Transverse colon (tissue), 4 donors: Measurements from ENCODE around the gene H6PD. TPM values are rescaled to one million over a fixed set of nuclear protein-coding genes. Genes with fewer than 3 reads are reported as not detected.
A peak's percentile ranks its signal among the peaks of the same experiment; 100 is the strongest.

Experiments used
- DNase-seq: peaks from one replicate; pipeline ENCODE4 v3.0.0-alpha.2; 2019
- H3K27ac ChIP-seq, 4 donors: fragments of 200-600 bp; sonication (generic); 2 replicates each; pipeline ENCODE4 v1.5.1; 2016 to 2018; ENCODE audit warnings: inconsistent platforms in 4 of 4
- H3K27me3 ChIP-seq: fragments of 200-600 bp; sonication (generic); 2 replicates; pipeline ENCODE4 v1.5.1; 2017; ENCODE audit warnings: inconsistent platforms
- H3K36me3 ChIP-seq, 4 donors: fragments of 200-600 bp; sonication (generic); 2 replicates each; pipeline ENCODE4 v1.5.1; 2017 to 2019; ENCODE audit warnings: inconsistent platforms in 4 of 4
- H3K4me1 ChIP-seq, 4 donors: fragments of 200-600 bp; sonication (generic); 2 replicates each; pipeline ENCODE4 v1.5.1; 2017 to 2020; ENCODE audit warnings: inconsistent platforms in 4 of 4
- H3K4me3 ChIP-seq, 4 donors: fragments of 200-600 bp; sonication (generic); 1 replicate in 1 of 4; 2 replicates in 3 of 4; pipeline versions ENCODE4 v1.5.1 to v1.6.1; 2017 to 2019; ENCODE audit warnings: inconsistent platforms in 4 of 4
- H3K9me3 ChIP-seq, 2 donors: fragments of 200-600 bp; sonication (generic); 2 replicates each; pipeline ENCODE4 v1.5.1; 2017 to 2019; ENCODE audit warnings: inconsistent platforms in 2 of 2
- EP300 ChIP-seq: sonication (generic); formaldehyde crosslinking; IDR thresholded peaks from one replicate; pipeline ENCODE4 v1.6.1; 2017; ENCODE audit warnings: antibody characterized with exemption, low read depth
- POLR2A ChIP-seq: fragments of 450-650 bp; IDR thresholded peaks from one replicate; pipeline ENCODE4 v1.6.1; 2016; ENCODE audit warnings: antibody characterized with exemption, mild to moderate bottlenecking, moderate library complexity
- POLR2AphosphoS5 ChIP-seq, 3 donors: sonication (generic); formaldehyde crosslinking; IDR thresholded peaks; one replicate each; pipeline ENCODE4 v1.6.1; 2016; ENCODE audit warnings: antibody characterized with exemption in 3 of 3
- WGBS, 2 donors: methylation state at CpG; one replicate each; pipeline ENCODE4 v1.1.5; 2018; ENCODE audit warnings: low coverage in 1 of 2; 5-methylcytosine and 5-hydroxymethylcytosine counted together
- in situ Hi-C, 4 donors: fragments of 200-750 bp; cut with MboI; loops; one replicate each; pipeline versions ENCODE4 v1.15.0 to v1.15.1; 2017; ENCODE audit warnings: low sequenced_read_pairs in 3 of 4, low pct_ligation_motif_present in 1 of 4, low pct_unique_long_range_greater_than_20kb in 1 of 4
- intact Hi-C: fragments of 100-400 bp; cut with DNase I; formaldehyde crosslinking; loops from one replicate; pipeline ENCODE4 v1.15.1; 2023; ENCODE audit warnings: low total_unique reads
- total RNA-seq, 4 donors: library from RNA; depleted of rRNA; stranded (reverse); fragments of >200 nt; gene quantifications; one replicate each; pipeline ENCODE4 v1.1.0, GENCODE V29; 2016
- TF ChIP-seq, protein P1 (sequence below), 5 experiments: fragments of 200-600 bp in 3 of 5; fragments of 450-650 bp in 2 of 5; sonication (generic) in 3 of 5; IDR thresholded peaks; 1 replicate in 2 of 5; 2 replicates in 3 of 5; pipeline ENCODE4 v1.5.1; 2016 to 2017; ENCODE audit warnings: antibody characterized with exemption in 5 of 5, inconsistent platforms in 3 of 5, mild to moderate bottlenecking in 2 of 5, moderate library complexity in 1 of 5

Gene H6PD
- total RNA-seq, 4 donors from 2014 or later: 24.1 to 49.4 (median 26.7) TPM

DNA sequence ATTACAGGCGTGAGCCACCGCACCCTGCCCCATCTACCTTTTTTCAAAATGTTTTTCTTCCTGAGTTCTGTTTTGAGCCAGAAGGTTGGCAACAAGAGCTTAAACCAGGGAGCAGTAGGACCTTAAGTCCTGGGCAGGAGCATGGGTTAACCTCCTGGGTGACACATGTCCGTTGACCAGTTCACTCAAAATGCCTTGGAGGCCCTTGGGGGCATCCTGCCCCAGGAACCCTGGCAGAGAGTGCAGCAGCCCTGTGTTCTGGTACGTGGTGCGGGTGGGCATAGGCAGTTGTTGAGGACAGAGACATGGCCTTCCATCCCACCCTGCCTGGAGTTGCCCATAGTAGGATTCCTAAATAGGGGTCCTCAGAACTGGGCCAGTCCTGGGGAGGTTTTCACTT lies 11.6 kb downstream of the H6PD start:
- no peak for TF ChIP-seq EP300
- no peak overlapping the region for H3K27ac ChIP-seq
- in situ Hi-C loops: no loop called here

DNA sequence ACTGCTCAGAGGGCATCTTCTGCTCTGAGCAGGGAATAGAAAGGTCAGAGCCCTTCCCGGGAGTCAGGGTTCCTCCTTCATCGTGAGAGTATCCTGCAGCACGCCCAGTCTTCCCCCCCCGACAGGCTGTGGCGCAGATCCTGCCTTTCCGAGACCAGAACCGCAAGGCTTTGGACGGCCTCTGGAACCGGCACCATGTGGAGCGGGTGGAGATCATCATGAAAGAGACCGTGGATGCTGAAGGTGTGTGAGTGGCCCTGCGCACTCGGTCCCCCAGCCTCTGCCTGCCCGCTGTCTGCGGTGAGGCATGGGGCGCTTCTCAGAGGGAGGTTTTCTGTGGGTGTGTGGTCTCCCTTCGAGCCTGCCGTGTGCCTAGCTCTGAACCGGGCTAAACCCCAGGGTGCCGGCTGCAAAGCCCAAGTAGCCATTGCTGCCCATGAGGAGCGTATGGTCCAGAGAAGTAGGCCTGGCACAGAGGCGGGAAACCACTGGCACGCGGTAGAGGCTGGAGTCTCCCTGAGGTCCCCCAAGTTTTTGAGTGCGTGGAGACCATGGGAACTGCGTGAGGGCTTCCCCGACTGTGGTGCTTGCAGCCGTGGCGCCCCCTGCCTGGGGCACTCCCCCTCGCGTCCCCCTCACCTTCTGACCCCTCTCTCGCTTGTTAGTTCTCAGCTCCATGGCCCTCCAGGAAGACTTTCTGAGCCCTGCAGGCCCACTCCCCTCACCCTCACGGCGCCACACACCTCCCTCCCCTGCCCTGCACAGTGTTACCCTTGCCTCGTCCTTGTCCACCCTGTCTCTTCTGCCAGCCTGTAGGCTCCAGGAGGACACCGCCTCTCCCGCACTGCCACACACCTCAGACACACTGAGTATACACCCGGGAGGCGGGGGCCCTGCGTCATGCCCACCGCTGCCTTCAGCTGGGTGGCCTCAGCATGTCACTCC lies 12.5 kb downstream of the H6PD start:
- DNase-seq: no peak
- Histone ChIP-seq H3K4me1 (peaks cover 18 to 64% (median 31%) of the 10 kb centered on the region in 4 donors), H3K9me3 (no peaks in the 10 kb centered on the region), H3K4me3 (no peak overlapping the region), H3K27ac (no peak overlapping the region), H3K36me3 (no peaks in the 10 kb centered on the region), H3K27me3 (no peaks in the 10 kb centered on the region)
- WGBS, 2 donors: 40 to 91% methylated on average over 1 to 40 of the region's 41 CpGs
- intact Hi-C loops (no loop called here), in situ Hi-C loops (no loop called here)
- TF ChIP-seq POLR2AphosphoS5 (IDR thresholded peaks at IDR 0.05): no peak
- TF ChIP-seq, protein P1, sequence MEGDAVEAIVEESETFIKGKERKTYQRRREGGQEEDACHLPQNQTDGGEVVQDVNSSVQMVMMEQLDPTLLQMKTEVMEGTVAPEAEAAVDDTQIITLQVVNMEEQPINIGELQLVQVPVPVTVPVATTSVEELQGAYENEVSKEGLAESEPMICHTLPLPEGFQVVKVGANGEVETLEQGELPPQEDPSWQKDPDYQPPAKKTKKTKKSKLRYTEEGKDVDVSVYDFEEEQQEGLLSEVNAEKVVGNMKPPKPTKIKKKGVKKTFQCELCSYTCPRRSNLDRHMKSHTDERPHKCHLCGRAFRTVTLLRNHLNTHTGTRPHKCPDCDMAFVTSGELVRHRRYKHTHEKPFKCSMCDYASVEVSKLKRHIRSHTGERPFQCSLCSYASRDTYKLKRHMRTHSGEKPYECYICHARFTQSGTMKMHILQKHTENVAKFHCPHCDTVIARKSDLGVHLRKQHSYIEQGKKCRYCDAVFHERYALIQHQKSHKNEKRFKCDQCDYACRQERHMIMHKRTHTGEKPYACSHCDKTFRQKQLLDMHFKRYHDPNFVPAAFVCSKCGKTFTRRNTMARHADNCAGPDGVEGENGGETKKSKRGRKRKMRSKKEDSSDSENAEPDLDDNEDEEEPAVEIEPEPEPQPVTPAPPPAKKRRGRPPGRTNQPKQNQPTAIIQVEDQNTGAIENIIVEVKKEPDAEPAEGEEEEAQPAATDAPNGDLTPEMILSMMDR (IDR thresholded peaks at IDR 0.05): no peak
- no peak for TF ChIP-seq EP300
- no peak for TF ChIP-seq POLR2A

More for the DNA sequence above, 11.6 kb downstream of the H6PD start:
- no peaks in the 10 kb centered on the region for H3K36me3 ChIP-seq
- 97 to 100% methylated on average over 2 to 5 of the region's 5 CpGs for WGBS, 2 donors
- peaks cover 17 to 72% (median 35%) of the 10 kb centered on the region in 4 donors for H3K4me1 ChIP-seq
- H3K9me3 ChIP-seq: no peaks in the 10 kb centered on the region
- DNase-seq: no peak
- H3K27me3 ChIP-seq: no peaks in the 10 kb centered on the region
- no peak overlapping the region for H3K4me3 ChIP-seq
- intact Hi-C loops: no loop called here

DNA sequence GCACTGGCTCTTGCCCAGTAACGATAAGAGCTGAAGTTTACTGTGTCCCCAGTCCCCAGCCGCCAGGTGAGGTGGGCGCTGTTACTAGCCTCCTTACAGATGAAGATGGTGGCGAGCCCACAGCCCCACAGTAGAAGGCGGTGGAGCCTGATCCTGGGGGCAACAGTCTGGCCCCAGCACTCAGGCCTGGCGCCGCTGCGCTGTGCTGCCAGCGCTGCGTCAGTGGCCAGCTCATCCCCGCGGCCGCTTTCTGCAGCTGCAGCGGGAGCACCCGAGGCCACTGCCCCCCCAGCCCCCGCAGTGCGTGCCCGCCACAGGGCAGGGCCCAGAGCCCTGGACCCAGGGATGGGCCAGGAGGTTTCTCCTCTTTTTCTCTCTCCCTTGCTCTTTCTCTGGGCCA lies 13.3 kb downstream of the H6PD start:
- H3K4me1 ChIP-seq: peaks cover 14 to 63% (median 25%) of the 10 kb centered on the region in 4 donors
- H3K9me3 ChIP-seq: no peaks in the 10 kb centered on the region
- intact Hi-C loops (no loop called here), in situ Hi-C loops (no loop called here)
- TF ChIP-seq, protein P1 (IDR thresholded peaks at IDR 0.05): no peak
- TF ChIP-seq EP300: no peak
- no peak for TF ChIP-seq POLR2A
- no peak for TF ChIP-seq POLR2AphosphoS5 (IDR thresholded peaks at IDR 0.05)
- no peaks in the 10 kb centered on the region for H3K36me3 ChIP-seq
- DNase-seq: no peak
- no peak overlapping the region for H3K4me3 ChIP-seq
- 95% methylated on average over 13 of the region's 18 CpGs; no CpG with 5 or more reads in 1 of the 2 donors for WGBS, 2 donors
- no peak overlapping the region for H3K27ac ChIP-seq
- no peaks in the 10 kb centered on the region for H3K27me3 ChIP-seq

DNA sequence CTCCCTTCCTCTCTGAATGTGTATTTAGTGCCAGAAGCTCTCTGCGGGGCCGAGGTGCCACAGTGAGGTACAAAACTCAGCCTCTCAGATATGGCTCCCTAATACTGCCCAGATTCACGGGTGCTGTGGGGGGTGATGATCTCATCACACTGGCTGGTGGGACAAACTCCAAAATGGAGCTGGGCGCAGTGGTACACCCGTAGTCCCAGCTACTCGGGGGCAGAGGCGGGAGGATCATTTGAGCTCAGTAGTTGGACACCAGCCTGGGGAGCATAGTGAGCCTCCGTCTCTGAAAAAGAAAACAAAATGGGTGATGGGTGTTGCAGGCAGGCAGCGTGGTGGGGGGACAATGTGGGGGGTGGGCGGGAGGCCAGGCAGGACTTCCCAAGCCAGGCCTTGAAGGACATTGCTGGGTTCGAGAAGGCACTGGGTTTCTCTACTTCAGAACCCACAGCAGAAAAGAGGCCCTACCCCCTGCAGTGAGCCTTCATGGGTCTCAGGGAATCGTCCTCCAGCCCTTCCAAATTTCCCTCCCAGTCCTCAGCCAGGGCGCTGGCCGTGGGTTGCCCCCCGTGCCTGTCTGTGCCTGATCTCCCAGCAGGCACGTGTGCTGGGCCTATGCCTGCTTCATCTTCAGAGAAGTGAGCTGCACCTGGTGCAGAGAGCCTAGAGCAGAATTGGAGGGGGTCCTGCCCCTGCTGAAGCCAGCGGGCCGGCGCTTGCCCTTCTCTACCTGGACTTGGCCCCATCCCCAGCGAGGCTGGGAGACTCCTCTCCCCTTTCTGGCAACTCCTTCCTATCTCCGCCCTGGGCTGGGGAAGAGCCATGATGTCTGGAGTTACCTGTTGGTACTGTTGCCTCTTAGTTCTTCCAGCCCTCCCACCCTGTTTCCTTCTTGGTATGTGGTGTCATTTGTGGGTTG lies 14.0 kb downstream of the H6PD start:
- in situ Hi-C loops (no loop called here), intact Hi-C loops (no loop called here)
- H3K27ac ChIP-seq: peak overlapping the region in 1 of 4 donors; percentile 35
- no peaks in the 10 kb centered on the region for H3K36me3 ChIP-seq
- no peak overlapping the region for H3K4me3 ChIP-seq
- 67 to 84% methylated on average over 6 to 21 of the region's 21 CpGs for WGBS, 2 donors
- no peak for TF ChIP-seq EP300
- TF ChIP-seq POLR2AphosphoS5 (IDR thresholded peaks at IDR 0.05): no peak
- TF ChIP-seq POLR2A: no peak
- TF ChIP-seq, protein P1 (IDR thresholded peaks at IDR 0.05): no peak
- no peak for DNase-seq
- H3K4me1 ChIP-seq: peaks cover 14 to 60% (median 22%) of the 10 kb centered on the region in 4 donors
- H3K27me3 ChIP-seq: no peaks in the 10 kb centered on the region
- H3K9me3 ChIP-seq: no peaks in the 10 kb centered on the region
